Measurements from ENCODE around the gene PARP1.
A peak's percentile ranks its signal among the peaks of the same experiment; 100 is the strongest.
"Not testable (repeated sequence)": the region's sequence is repeated elsewhere in the genome, so short reads cannot be mapped to it uniquely, and the experiment has no call there.

The PARP1 gene

DNA sequence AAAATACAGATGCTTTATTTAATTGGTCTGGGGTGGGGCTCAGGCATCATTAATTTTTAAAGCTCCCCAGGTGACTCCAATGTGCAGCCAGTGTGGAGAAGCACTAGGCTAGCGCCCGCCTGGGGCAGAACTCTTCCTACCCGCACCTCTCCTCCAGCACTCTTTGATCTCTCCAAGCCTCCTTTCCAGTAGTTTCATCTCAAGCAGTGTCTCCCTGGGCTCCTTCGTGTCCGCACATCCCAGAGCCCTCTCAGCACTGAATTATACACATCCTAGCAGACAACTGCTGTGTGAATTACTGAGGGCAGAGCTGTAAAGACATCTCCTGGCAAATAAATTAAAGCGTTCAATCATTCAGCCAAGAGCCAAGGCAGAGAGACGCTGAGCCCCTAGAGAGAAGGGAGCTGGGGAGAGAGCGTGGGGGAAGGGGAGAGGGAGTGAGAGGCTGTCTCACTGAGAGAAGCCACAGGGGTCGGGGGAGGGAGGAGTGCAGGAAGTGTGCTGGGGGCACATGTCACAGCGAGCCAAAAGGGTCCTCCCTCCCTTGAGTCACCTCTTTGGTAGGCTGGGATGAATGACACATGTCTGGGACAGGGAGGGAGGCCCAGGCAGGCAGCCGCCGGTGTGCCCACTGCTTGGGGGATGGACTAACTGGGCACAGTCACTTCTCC, 21.0 kb upstream of the PARP1 start:
- peak; percentile 24 for DNase-seq

DNA sequence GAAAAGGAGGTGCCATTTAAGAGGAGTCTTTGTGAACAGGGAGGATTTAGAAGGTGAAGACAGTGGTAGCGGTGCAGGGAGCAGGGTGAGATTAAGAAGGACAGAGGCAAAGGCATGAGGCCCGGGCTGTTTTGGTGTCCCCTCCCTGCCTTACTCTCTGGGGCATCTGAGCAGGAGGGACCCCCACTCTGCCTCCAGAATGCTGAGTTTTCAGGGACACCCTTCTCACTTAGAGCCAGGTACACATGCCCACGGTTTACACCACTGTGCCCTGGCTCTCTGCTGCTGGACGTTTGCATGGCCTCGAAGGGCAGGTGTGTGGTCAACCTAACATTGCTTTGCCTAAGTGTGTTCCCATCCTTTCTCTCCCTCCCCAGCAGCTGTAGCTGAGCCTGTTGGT, 20.5 kb upstream of the PARP1 start:
- DNase-seq, result no peak

GRCh38 chr1:226427131-226427530, 19.2 kb upstream of the PARP1 start:
- DNase-seq, result no peak

GRCh38 chr1:226426395-226426794, 18.5 kb upstream of the PARP1 start:
- not testable (repeated sequence) for DNase-seq

DNA sequence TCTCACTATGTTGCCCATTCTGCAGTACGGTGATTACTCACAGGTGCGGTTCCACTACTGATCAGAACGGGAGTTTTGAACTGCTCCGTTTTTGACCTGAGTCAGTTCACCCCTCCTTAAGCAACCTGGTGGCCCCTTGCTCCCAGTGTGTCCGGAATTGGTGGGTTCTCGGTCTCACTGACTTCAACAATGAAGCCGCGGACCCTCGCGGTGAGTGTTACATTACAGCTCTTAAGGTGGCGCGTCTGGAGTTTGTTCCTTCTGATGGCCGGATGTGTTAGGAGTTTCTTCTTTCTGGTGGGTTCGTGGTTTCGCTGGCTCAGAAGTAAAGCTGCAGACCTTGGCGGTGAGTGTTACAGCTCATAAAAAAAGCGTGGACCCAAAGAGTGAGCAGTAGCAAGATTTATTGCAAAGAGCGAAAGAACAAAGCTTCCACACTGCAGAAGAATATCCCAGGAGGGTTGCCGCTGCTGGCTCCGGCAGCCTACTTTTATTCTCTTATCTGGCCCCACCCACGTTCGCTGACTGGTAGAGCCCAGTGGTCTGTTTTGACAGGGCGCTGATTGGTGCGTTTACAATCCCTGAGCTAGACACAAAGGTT, 17.6 kb upstream of the PARP1 start:
- DNase-seq, result no peak

- DNase-seq, result no peak
These were observed 17.1 kb upstream of the PARP1 start for GRCh38 chr1:226425004-226425378.

DNA sequence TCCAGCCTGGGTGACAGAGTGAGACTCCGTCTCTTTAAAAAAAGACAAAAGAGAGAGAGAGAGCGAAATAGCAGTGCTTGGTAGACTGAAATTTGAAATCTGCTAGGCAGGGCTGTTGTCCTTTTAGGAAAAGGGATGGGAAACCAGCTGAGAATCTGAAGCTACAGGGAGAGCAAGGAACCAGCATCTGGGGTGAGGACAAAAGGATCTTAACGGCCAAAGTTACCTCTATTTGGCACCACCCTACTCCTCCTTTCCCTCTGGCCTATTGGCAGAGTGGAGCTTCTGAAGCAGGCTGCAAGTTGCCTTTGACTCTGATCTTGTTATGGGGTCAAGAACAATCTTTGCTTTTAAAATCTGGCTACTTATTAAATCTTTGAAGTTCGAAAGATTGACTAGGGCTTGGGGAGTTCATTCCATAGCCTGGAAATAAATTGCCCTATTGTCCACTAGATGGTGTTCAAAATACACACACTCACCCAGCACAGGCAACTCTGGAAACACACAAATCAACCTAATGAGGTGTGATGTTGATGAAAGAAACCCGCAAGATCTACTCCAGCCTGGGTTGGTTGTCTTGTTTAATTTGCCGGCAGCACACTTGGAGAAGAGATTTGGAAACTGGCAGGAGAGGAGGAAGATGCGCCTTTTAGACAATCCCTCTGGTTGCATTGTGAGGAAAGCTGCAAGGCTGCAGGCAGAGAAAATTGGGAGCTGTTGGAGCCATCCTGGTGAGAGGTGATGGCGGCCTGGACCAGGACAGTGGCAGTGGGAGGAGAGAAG, 16.5 kb upstream of the PARP1 start:
- DNase-seq, result peak; percentile 57

DNA sequence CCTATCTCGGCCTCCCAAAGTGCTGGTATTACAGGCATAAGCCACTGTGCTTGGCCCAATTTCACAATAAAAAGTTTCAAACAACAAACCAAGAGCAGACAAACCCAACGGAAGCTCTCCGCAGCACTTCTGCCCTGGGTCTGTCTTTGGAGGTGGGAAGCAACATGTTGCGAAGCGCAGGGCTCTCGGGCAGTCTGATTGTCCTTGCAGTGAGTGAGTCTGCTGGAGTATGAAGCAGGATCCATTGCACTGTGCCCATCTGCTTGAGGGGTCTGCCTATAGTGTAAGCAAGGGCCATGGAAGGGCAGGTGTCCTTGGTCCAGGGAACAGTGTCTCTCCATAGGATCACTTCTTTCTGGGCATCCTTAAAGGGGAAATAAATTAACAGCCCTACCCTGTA, 14.6 kb upstream of the PARP1 start:
- DNase-seq, result no peak

GRCh38 chr1:226420897-226421296, 13.0 kb upstream of the PARP1 start:
- no peak for DNase-seq

GRCh38 chr1:226420328-226420727, 12.4 kb upstream of the PARP1 start:
- no peak for DNase-seq

- DNase-seq, result no peak
These were observed 11.6 kb upstream of the PARP1 start for GRCh38 chr1:226419284-226420029.

DNA sequence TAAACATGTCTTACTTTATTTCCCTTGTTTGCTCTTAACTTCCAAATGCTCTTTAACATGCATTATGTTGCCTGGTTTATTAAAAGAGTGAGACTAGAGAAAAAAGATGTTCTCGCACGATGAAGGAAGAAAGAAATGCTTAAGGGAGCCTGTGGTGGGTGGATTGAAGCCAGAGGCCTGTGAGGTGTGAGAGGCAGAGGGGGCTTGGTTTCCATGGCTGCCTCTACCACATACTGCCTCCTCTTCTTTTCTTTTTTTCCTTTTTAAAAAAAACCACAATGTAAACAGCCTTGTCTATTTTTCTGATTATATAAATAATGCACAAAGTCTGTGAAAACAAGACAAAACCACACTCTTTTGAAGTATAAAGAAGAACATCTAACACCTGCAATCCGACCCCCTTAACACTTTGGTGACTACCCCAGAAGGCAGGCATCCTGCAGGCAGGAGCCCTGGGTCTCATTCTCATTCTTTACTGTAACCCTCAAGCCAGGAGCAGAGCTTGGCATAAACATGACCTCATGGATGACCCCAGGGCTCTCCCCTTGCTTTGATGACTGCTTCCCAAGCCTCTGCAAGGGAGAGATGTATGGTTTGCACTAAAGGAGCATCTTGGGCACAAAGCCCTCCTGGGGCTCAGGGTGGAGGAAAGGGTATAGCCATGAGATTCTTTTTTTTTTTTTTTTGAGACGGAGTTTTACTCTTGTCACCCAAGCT, 10.1 kb upstream of the PARP1 start:
- no peak for DNase-seq

GRCh38 chr1:226417350-226417749, 9.5 kb upstream of the PARP1 start:
- no peak for DNase-seq

GRCh38 chr1:226414098-226414698, 6.3 kb upstream of the PARP1 start:
- DNase-seq, result no peak

GRCh38 chr1:226411619-226412018, 3.7 kb upstream of the PARP1 start:
- DNase-seq, result no peak

DNA sequence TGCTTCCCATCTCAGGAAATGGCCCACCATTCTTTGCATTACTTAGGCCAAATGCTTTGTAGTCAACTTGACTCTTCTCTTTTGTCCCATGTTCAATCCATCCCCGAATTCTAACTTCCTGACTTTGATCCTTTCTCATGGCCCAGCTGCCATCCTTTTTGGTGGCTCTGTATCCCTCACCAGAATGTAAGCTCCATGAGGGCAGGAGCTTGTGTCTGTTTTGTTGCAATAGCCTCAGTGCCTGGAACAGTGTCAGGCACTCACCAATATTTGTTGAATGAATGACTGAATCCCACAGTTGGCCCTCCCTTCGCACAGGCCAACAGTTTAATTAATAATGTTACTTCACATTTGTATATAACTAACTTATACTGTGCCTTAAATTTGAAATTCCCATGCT, 3.1 kb upstream of the PARP1 start:
- no peak for DNase-seq

DNA sequence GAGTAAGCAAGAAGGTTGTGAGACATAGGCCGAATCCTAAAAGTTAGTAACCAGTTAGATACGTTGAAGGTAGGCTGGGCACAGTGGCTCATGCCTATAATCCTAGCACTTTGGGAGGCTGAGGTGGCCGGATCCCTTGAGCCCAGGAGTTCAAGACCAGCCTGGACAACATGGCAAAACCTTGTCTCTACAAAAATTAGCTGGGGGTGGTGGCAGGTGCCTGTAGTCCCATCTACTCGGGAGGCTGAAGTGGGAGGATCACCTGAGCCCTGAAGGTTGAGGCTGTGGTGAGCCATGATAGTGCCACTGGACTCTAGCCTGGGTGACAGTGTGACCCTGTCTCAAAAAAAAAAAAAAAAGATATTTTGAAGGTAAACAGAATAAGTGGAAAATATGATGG, 1.5 kb upstream of the PARP1 start:
- no peak for DNase-seq

DNA sequence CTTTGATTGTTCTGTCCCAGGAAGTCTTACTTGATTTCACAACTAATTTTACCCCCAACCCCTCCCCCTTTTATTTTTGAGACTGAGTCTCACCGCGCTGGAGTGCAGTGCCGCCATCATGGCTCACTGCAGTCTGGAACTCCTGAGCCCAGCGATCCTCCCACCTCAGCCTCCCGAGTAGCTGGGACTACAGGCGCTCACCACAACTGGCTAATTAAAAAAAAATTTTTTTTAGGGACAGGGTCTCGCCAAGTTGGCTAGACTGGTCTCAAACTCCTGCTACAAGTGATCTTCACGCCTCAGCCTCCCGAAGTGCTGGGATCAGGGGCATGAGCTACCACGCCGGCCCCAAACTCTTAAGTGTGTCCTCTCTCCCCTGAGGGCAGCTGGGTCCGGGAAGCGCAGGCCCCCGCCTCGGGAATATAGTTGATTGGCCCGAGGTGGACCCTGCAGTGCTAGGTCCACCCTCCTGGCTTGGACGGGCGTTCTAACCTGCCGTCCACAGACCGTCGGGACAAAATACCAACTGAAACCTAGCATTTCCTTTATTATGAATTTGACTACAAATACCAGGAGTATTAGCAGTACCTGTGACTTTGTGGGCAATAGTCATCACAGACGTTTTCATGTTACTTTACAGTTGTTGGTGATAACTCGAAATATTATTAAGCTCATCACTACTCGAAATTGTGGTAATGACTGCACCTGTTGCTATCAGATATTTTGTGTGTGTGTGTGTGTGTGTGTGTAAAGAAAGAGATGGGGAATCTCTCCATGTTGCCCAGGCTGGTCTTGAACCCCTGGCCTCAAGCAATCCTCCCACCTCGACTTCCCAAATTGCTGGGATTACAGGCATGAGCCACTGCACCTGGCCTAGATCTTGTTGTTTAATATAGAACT, 642 bp upstream of the PARP1 start:
- no peak for DNase-seq

- DNase-seq, result no peak
These were observed 745 bp downstream of the PARP1 start for GRCh38 chr1:226407199-226407496.

DNA sequence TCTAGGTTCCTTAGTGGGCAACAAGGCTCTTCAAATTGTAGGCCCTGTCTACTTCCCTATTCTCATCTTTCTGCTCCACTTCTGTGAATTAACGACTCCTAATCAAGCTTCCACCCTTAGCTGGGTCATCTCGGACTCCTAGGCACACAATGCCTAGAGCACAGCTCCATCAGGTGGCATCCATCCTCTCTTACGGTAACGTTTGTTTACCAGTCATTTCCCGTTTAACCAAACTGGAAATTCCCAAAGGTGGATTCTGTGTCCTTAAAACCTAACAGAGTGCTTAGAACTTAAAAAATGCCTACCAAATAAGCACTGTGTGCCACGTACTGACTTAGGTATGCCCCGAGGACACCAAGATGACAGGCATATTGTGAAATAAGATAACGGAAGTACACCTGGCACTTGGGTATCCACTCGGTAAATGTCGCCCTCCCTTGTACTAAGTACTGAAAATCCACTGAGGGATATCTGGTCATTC, 1.5 kb downstream of the PARP1 start:
- DNase-seq, result peak; percentile 21

DNA sequence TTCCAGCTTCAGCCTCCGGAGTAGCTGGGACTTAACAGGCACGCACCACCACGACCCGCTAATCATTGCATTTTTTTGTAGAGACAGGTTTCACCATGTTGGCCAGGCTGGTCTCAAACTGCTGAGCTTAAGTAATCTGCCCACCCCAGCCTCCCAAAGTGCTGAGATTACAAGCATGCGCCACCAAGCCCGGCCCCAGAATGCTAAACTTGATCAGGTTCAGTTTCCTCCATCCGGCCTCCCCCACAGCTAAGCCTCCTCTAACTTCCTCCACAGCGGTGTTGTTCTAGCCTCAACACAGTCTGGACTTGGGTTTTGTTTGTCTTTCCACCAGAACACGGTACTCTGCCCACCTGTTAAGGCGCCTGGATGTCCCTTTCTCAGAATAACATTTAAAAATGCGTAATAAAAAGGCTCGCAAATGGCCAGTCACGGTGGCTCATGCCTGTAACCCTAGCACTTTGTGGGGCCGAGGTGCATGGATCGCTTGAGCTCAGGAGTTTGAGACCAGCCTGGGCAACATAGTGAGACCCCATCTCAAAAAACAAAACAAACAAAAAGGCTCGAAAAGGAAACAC, 2.4 kb downstream of the PARP1 start:
- DNase-seq, result no peak

Data from fibroblast of skin of abdomen (primary cell).